Measurements from ENCODE around the gene KYNU. TPM values are rescaled to one million over a fixed set of nuclear protein-coding genes. Genes with fewer than 3 reads are reported as not detected.

Gene KYNU
- total and polyA plus RNA-seq, 2 of the 13 experiments (the other 11 are each of a cell fraction or from before 2014, with no cell fraction given) = 21.9 to 68.6 TPM

DNA sequence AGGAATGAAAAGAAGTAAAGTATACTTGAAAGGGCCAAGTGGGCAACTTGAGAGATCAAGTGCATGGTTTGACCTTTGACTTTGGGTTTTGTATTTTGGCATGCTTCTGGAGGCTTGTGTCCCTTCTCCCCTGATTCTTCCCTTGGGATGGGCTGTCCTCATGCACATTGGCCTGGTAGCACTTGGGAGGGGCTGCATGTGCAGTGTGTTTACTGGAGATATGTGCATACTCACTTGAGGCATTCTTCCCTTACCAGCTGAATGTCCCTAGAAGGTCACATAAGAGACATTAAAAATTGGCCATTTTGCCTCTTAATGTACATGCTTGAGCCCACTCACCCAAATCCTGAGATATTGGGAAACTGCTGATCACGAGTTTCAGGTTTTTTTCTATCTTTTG is 65.2 kb downstream of the KYNU start (continued):
- no peak for TF ChIP-seq ZUFSP (CRISPR knock-in tag; IDR thresholded peaks at IDR 0.05; ENCODE audit: borderline replicate concordance)
- TF ChIP-seq, protein P1, sequence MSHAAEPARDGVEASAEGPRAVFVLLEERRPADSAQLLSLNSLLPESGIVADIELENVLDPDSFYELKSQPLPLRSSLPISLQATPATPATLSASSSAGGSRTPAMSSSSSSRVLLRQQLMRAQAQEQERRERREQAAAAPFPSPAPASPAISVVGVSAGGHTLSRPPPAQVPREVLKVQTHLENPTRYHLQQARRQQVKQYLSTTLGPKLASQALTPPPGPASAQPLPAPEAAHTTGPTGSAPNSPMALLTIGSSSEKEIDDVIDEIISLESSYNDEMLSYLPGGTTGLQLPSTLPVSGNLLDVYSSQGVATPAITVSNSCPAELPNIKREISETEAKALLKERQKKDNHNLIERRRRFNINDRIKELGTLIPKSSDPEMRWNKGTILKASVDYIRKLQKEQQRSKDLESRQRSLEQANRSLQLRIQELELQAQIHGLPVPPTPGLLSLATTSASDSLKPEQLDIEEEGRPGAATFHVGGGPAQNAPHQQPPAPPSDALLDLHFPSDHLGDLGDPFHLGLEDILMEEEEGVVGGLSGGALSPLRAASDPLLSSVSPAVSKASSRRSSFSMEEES (CRISPR knock-in tag; IDR thresholded peaks at IDR 0.05) = no peak

- Histone ChIP-seq H3K4me3 (replicated peaks in 1 of 3; ENCODE audit: insufficient read depth in 1 of 3, low read depth in 2 of 3, low read length in 3 of 3) (no peak overlapping the region), H3K79me2 (ENCODE audit: insufficient read depth, low read length) (no peaks in the 10 kb centered on the region), H3K36me3 (replicated peaks in 1 of 2; ENCODE audit: control insufficient read depth in 1 of 2, insufficient read depth in 2 of 2, low read length in 2 of 2) (peaks cover 10 to 20% of the 10 kb centered on the region in 2 experiments; a peak in 4 of 5 replicates), H2AFZ (ENCODE audit: low read length) (no peak overlapping the region), H4K20me1 (ENCODE audit: insufficient read depth, low read length) (no peaks in the 10 kb centered on the region), H3K9ac (ENCODE audit: insufficient read depth, low read depth, low read length) (no peak overlapping the region), H3K9me3 (ENCODE audit: low read length) (peaks cover 17% of the 10 kb centered on the region), H3K27ac (ENCODE audit: extremely low read length, insufficient read depth, low read length) (no peak overlapping the region), H3K27me3 (ENCODE audit: control insufficient read depth in 1 of 2, insufficient read depth in 2 of 2, low read length in 2 of 2) (no peaks in the 10 kb centered on the region), H3K4me1 (ENCODE audit: insufficient read depth, low read length) (peaks cover 11% of the 10 kb centered on the region), H3K4me2 (ENCODE audit: low read depth, low read length) (no peak overlapping the region)
- TF ChIP-seq ZNF230 (CRISPR knock-in tag; IDR thresholded peaks at IDR 0.05) (no peak), TRIM22 (IDR thresholded peaks at IDR 0.05) (no peak), SPEN (CRISPR knock-in tag; IDR thresholded peaks at IDR 0.05; ENCODE audit: low read depth) (no peak), ZNF253 (CRISPR knock-in tag; IDR thresholded peaks at IDR 0.05; ENCODE audit: borderline replicate concordance) (no peak), ZSCAN9 (CRISPR knock-in tag; IDR thresholded peaks at IDR 0.05; ENCODE audit: borderline replicate concordance) (no peak), HMGA1 (CRISPR knock-in tag; conservative IDR thresholded peaks at IDR 0.05) (no peak), ZNF746 (CRISPR knock-in tag; IDR thresholded peaks at IDR 0.05) (no peak), ZNF577 (CRISPR knock-in tag; IDR thresholded peaks at IDR 0.05; ENCODE audit: borderline replicate concordance, low read depth) (no peak), FOXO4 (CRISPR knock-in tag; conservative IDR thresholded peaks at IDR 0.05) (no peak), ZNF205 (CRISPR knock-in tag; IDR thresholded peaks at IDR 0.05) (no peak), ZNF431 (CRISPR knock-in tag; IDR thresholded peaks at IDR 0.05; ENCODE audit: borderline replicate concordance, low read depth) (no peak), CENPT (CRISPR knock-in tag; IDR thresholded peaks at IDR 0.05; ENCODE audit: low read depth) (no peak), ZNF816 (CRISPR knock-in tag; IDR thresholded peaks at IDR 0.05; ENCODE audit: borderline replicate concordance) (no peak), RFXANK (CRISPR knock-in tag; IDR thresholded peaks at IDR 0.05) (no peak), THAP8 (CRISPR knock-in tag; IDR thresholded peaks at IDR 0.05; ENCODE audit: borderline replicate concordance) (no peak), HNRNPK (IDR thresholded peaks at IDR 0.05; ENCODE audit: low read depth, low read length, poor library complexity, severe bottlenecking) (no peak)
- intact Hi-C loops (cut with micrococcal nuclease; ENCODE audit: unreplicated experiment) (no loop called here), in situ Hi-C loops (cut with HindIII; ENCODE audit: extremely low pct_ligation_motif_present, low pct_unique_long_range_greater_than_20kb) (no loop called here)
- no peak for DNase-seq (ENCODE audit: low spot score)
- ChIA-PET POLR2A (no interaction called here), CTCF (ENCODE audit: low intra/inter-chr PET ratio, low total read pairs) (no interaction called here)
- FAIRE-seq = no peak
- no TSS peak for BruUV-seq (replicated peaks)
- ATAC-seq = no peak
Measured at GRCh38 chr2:142944264-142944663, 66.8 kb downstream of the KYNU start.

Data from HepG2 (cell line).